ENCODE measurements around the gene SLC38A11. TPM values are rescaled to one million over a fixed set of nuclear protein-coding genes. Genes with fewer than 3 reads are reported as not detected.

The SLC38A11 gene
- total RNA-seq, 1 experiment from 2014 or later, result 0.46 TPM

DNA sequence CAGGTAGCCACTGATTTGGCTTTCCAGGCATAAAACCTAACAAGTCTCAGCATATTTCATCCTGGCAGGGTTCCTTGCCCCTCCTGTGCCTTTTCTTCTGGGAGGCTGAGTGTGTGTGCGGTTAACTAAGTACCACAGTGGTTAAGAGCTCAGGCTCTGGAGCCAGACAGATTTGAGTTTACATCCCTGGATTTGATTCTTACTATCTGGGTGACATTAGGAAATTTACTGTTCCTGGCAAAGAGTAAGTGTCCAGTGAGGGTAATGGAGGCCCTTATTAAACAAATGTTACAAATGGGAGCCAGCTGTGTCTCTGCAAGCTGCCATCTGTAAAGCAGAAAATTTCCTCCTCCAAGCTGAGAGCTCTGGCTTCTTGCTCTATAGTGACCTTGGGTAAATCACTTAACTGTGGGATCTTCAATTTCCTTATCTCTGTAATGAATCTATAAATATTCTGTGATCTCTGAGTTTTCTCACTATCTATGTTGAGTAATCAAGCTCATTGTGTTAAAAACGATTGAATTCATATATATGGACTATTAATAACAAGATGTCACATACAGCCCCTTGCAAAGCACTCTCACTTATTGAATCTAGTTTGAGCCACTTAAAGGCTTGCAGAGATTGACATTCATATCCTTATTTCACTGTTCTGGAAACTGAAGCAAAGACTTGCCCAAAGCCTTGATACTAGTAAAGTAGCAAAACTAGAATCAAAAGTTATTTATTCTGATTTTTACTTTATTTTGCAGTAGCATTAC, 107.2 kb downstream of the SLC38A11 start:
- Histone ChIP-seq H3K27ac (ENCODE audit: low read length) (no peak overlapping the region), H3K27me3 (ENCODE audit: control insufficient read depth, insufficient read depth, low read length) (no peaks in the 10 kb centered on the region; the same call in 1 of the 2 replicates), H3K36me3 (ENCODE audit: control insufficient read depth, insufficient read depth, low read length) (no peaks in the 10 kb centered on the region), H3K4me1 (ENCODE audit: control insufficient read depth, insufficient read depth, low read length) (no peaks in the 10 kb centered on the region; the same call in 1 of the 2 replicates), H3K4me3 (ENCODE audit: low read depth in 2 of 2, low read length in 2 of 2) (no peak overlapping the region), H3K9me3 (ENCODE audit: control insufficient read depth, insufficient read depth, low read depth, low read length) (no peaks in the 10 kb centered on the region)
- no peak for TF ChIP-seq POLR2AphosphoS5 (IDR thresholded peaks at IDR 0.05; ENCODE audit: low read depth, low read length)
- no peak for TF ChIP-seq SIN3A (IDR thresholded peaks at IDR 0.05; ENCODE audit: borderline replicate concordance, insufficient read depth, low read depth, low read length)
- TF ChIP-seq, protein P1, sequence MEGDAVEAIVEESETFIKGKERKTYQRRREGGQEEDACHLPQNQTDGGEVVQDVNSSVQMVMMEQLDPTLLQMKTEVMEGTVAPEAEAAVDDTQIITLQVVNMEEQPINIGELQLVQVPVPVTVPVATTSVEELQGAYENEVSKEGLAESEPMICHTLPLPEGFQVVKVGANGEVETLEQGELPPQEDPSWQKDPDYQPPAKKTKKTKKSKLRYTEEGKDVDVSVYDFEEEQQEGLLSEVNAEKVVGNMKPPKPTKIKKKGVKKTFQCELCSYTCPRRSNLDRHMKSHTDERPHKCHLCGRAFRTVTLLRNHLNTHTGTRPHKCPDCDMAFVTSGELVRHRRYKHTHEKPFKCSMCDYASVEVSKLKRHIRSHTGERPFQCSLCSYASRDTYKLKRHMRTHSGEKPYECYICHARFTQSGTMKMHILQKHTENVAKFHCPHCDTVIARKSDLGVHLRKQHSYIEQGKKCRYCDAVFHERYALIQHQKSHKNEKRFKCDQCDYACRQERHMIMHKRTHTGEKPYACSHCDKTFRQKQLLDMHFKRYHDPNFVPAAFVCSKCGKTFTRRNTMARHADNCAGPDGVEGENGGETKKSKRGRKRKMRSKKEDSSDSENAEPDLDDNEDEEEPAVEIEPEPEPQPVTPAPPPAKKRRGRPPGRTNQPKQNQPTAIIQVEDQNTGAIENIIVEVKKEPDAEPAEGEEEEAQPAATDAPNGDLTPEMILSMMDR (IDR thresholded peaks at IDR 0.05), result no peak
- ChIA-PET CTCF (no interaction called here), POLR2A (no interaction called here)
- DNase-seq (ENCODE audit: low read depth, low spot score) (no peak), ATAC-seq (no peak)
- no TSS peak for BruUV-seq (replicated peaks)
- in situ Hi-C loops (cut with HindIII; ENCODE audit: low pct_unique_long_range_greater_than_20kb, low sequenced_read_pairs), result no loop called here
- intact Hi-C loops (cut with micrococcal nuclease; ENCODE audit: unreplicated experiment), result no loop called here

DNA sequence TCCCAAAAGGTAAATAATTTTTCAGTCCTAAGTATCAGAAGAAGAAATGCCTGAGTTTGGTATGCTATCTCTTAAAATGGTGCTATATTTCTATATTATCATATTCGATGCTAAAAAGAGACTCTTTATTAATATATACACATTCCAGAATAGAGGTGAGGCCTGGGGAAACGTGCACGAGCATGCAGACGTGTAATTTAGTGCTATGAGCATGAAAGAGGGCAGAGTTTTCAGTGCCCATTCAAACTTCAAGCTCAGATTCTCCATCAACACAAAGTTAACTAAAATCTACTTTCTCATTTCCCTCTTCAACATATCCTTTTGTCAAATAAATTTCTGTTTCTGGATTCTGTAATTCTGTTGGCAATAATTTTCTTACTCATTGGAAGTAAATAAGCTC, 108.0 kb downstream of the SLC38A11 start:
- no peaks in the 10 kb centered on the region; the same call in 1 of the 2 replicates for H3K27me3 ChIP-seq (ENCODE audit: control insufficient read depth, insufficient read depth, low read length)
- ChIA-PET POLR2A (no interaction called here), CTCF (no interaction called here)
- DNase-seq (ENCODE audit: low read depth, low spot score) (no peak), ATAC-seq (no peak)
- in situ Hi-C loops (cut with HindIII; ENCODE audit: low pct_unique_long_range_greater_than_20kb, low sequenced_read_pairs) (no loop called here), intact Hi-C loops (cut with micrococcal nuclease; ENCODE audit: unreplicated experiment) (no loop called here)
- no peaks in the 10 kb centered on the region; the same call in 1 of the 2 replicates for H3K4me1 ChIP-seq (ENCODE audit: control insufficient read depth, insufficient read depth, low read length)
- no peaks in the 10 kb centered on the region for H3K36me3 ChIP-seq (ENCODE audit: control insufficient read depth, insufficient read depth, low read length)
- no peak overlapping the region for H3K27ac ChIP-seq (ENCODE audit: low read length)
- TF ChIP-seq, protein P1 (IDR thresholded peaks at IDR 0.05), result no peak
- no peak for TF ChIP-seq TCF7L2 (IDR thresholded peaks at IDR 0.05; ENCODE audit: low read depth, low read length)
- TF ChIP-seq, protein P2, sequence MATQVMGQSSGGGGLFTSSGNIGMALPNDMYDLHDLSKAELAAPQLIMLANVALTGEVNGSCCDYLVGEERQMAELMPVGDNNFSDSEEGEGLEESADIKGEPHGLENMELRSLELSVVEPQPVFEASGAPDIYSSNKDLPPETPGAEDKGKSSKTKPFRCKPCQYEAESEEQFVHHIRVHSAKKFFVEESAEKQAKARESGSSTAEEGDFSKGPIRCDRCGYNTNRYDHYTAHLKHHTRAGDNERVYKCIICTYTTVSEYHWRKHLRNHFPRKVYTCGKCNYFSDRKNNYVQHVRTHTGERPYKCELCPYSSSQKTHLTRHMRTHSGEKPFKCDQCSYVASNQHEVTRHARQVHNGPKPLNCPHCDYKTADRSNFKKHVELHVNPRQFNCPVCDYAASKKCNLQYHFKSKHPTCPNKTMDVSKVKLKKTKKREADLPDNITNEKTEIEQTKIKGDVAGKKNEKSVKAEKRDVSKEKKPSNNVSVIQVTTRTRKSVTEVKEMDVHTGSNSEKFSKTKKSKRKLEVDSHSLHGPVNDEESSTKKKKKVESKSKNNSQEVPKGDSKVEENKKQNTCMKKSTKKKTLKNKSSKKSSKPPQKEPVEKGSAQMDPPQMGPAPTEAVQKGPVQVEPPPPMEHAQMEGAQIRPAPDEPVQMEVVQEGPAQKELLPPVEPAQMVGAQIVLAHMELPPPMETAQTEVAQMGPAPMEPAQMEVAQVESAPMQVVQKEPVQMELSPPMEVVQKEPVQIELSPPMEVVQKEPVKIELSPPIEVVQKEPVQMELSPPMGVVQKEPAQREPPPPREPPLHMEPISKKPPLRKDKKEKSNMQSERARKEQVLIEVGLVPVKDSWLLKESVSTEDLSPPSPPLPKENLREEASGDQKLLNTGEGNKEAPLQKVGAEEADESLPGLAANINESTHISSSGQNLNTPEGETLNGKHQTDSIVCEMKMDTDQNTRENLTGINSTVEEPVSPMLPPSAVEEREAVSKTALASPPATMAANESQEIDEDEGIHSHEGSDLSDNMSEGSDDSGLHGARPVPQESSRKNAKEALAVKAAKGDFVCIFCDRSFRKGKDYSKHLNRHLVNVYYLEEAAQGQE (IDR thresholded peaks at IDR 0.05; ENCODE audit: insufficient read depth in 1 of 2, low read depth in 2 of 2, low read length in 1 of 2), result no peak
- H3K9me3 ChIP-seq (ENCODE audit: control insufficient read depth, insufficient read depth, low read depth, low read length), result no peaks in the 10 kb centered on the region
- no peak overlapping the region for H3K4me3 ChIP-seq (ENCODE audit: low read depth in 2 of 2, low read length in 2 of 2)
- no TSS peak for BruUV-seq (replicated peaks)
